ENCODE data around the gene SETDB1. TPM values are rescaled to one million over a fixed set of nuclear protein-coding genes. Genes with fewer than 3 reads are reported as not detected.
A peak's percentile ranks its signal among the peaks of the same experiment; 100 is the strongest.

SETDB1 gene
- total and polyA plus RNA-seq, 2 donors from 2014 or later = 12.1 to 51.6 TPM

- FAIRE-seq (no peak), DNase-seq (peak in 2 of 5 donors; percentile 26 to 39)
- peak overlapping the region; percentile 83 to 97 (median 95) for H3K4me3 ChIP-seq (ENCODE audit: low read length in 3 of 3)
- peak overlapping the region; percentile 85 to 88 for H3K27ac ChIP-seq (ENCODE audit: low read depth in 2 of 2, low read length in 2 of 2)
- peaks cover 7 to 28% (median 18%) of the 10 kb centered on the region in 3 donors for H3K4me1 ChIP-seq (ENCODE audit: control insufficient read depth in 2 of 3, insufficient read depth in 2 of 3, low read depth in 1 of 3, low read length in 3 of 3)
- peak overlapping the region; percentile 72 to 88 (median 80) for H3K9ac ChIP-seq (ENCODE audit: low read length in 3 of 3)
- peaks cover 0 to 15% (median 5%) of the 10 kb centered on the region in 3 donors for H3K36me3 ChIP-seq (ENCODE audit: control insufficient read depth in 2 of 3, insufficient read depth in 3 of 3, low read length in 3 of 3)
- H3K27me3 ChIP-seq (ENCODE audit: control insufficient read depth, insufficient read depth, low read length) = no peaks in the 10 kb centered on the region
- TF ChIP-seq, protein P1, sequence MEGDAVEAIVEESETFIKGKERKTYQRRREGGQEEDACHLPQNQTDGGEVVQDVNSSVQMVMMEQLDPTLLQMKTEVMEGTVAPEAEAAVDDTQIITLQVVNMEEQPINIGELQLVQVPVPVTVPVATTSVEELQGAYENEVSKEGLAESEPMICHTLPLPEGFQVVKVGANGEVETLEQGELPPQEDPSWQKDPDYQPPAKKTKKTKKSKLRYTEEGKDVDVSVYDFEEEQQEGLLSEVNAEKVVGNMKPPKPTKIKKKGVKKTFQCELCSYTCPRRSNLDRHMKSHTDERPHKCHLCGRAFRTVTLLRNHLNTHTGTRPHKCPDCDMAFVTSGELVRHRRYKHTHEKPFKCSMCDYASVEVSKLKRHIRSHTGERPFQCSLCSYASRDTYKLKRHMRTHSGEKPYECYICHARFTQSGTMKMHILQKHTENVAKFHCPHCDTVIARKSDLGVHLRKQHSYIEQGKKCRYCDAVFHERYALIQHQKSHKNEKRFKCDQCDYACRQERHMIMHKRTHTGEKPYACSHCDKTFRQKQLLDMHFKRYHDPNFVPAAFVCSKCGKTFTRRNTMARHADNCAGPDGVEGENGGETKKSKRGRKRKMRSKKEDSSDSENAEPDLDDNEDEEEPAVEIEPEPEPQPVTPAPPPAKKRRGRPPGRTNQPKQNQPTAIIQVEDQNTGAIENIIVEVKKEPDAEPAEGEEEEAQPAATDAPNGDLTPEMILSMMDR (IDR thresholded peaks at IDR 0.05; ENCODE audit: borderline replicate concordance, extremely low read depth, insufficient read depth) = no peak
- H3K9me3 ChIP-seq (ENCODE audit: control insufficient read depth in 2 of 3, insufficient read depth in 1 of 3, low read length in 3 of 3) = no peaks in the 10 kb centered on the region
- intact Hi-C loops (cut with DNase I) = no loop called here
Observed at GRCh38 chr1:151005729-151006319, 79.7 kb downstream of the SETDB1 start.

- Histone ChIP-seq H3K4me3 (ENCODE audit: low read length in 3 of 3) (peak within 1 kb of the TSS; percentile 83 to 97 (median 95)), H3K27me3 (ENCODE audit: control insufficient read depth, insufficient read depth, low read length) (no peaks in the 10 kb centered on the region), H3K36me3 (ENCODE audit: control insufficient read depth in 2 of 3, insufficient read depth in 3 of 3, low read length in 3 of 3) (peaks cover 0 to 10% (median 2%) of the 10 kb centered on the region in 3 donors), H3K9me3 (ENCODE audit: control insufficient read depth in 2 of 3, insufficient read depth in 1 of 3, low read length in 3 of 3) (no peaks in the 10 kb centered on the region), H3K9ac (ENCODE audit: low read length in 3 of 3) (peak within 1 kb of the TSS; percentile 80 to 95 (median 88)), H3K4me1 (ENCODE audit: control insufficient read depth in 2 of 3, insufficient read depth in 2 of 3, low read depth in 1 of 3, low read length in 3 of 3) (peaks cover 7 to 26% (median 18%) of the 10 kb centered on the region in 3 donors), H3K27ac (ENCODE audit: low read depth in 2 of 2, low read length in 2 of 2) (peak within 1 kb of the TSS; percentile 85 to 95)
- FAIRE-seq = no peak
- peak; percentile 82 to 96 (median 86) for DNase-seq
- TF ChIP-seq, protein P1 (IDR thresholded peaks at IDR 0.05; ENCODE audit: borderline replicate concordance, extremely low read depth, insufficient read depth) = peak; percentile 57
- intact Hi-C loops (cut with DNase I) = no loop called here
Observed at GRCh38 chr1:151006327-151007052, 80.3 kb downstream of the SETDB1 start, which contains the start of gene MINDY1. MINDY1 (minus strand) TSS chr1:151006902; CDS start chr1:151002617, 4,285 bp downstream.

DNA sequence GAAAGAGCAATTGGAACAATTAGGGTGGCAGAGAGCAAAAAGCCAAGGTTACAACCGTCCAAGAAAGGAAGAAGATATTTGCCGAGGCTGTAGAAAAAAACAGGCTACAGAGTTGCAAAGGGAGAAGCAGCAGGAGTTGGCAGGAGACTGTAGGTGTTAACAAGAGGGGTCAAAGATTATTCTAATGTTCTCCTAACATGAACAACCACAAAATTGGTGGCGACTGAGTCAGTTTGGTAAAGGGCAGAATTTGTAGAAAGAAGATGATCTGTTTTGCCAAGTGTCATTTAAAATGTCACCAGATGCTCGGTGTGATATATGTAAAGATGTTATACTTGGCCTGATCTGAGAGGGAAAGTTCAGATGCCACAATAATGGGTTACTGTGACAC is 81.7 kb downstream of the SETDB1 start:
- H3K4me3 ChIP-seq (ENCODE audit: low read length in 3 of 3) = peak overlapping the region; percentile 48 to 95 (median 95)
- FAIRE-seq = no peak

More for the DNA sequence above, 81.7 kb downstream of the SETDB1 start:
- DNase-seq = no peak
- peaks cover 7 to 19% (median 17%) of the 10 kb centered on the region in 3 donors for H3K4me1 ChIP-seq (ENCODE audit: control insufficient read depth in 2 of 3, insufficient read depth in 2 of 3, low read depth in 1 of 3, low read length in 3 of 3)
- peak overlapping the region; percentile 85 to 95 for H3K27ac ChIP-seq (ENCODE audit: low read depth in 2 of 2, low read length in 2 of 2)
- no peaks in the 10 kb centered on the region for H3K9me3 ChIP-seq (ENCODE audit: control insufficient read depth in 2 of 3, insufficient read depth in 1 of 3, low read length in 3 of 3)
- intact Hi-C loops (cut with DNase I) = no loop called here
- H3K36me3 ChIP-seq (ENCODE audit: control insufficient read depth in 2 of 3, insufficient read depth in 3 of 3, low read length in 3 of 3) = no peaks in the 10 kb centered on the region
- TF ChIP-seq, protein P1 (IDR thresholded peaks at IDR 0.05; ENCODE audit: borderline replicate concordance, extremely low read depth, insufficient read depth) = no peak
- H3K9ac ChIP-seq (ENCODE audit: low read length in 3 of 3) = peak overlapping the region; percentile 4 to 95 (median 61)
- no peaks in the 10 kb centered on the region for H3K27me3 ChIP-seq (ENCODE audit: control insufficient read depth, insufficient read depth, low read length)

Measured in kidney (tissue), 14 donors.